OCI-LY7 (cell line): Measurements from ENCODE around the gene PODXL2.

Experiments
- CTCF ChIP-seq: fragments of 200-600 bp; sonication (generic); conservative IDR thresholded peaks from 2 replicates; pipeline ENCODE4 v1.5.1; 2014; ENCODE audit warnings: mild to moderate bottlenecking, antibody characterized with exemption, low read length, moderate library complexity, mixed read lengths
- EZH2phosphoT487 ChIP-seq: fragments of 200-600 bp; sonication (generic); IDR thresholded peaks from 2 replicates; pipeline ENCODE4 v1.6.1; 2018; ENCODE audit warnings: low read depth, borderline replicate concordance, mild to moderate bottlenecking, mixed run types, antibody characterized with exemption, low read length, moderate library complexity, mixed read lengths

- no peak for TF ChIP-seq CTCF
- TF ChIP-seq EZH2phosphoT487 = no peak
Measured at GRCh38 chr3:127616836-127617605, 12.0 kb upstream of the PODXL2 start.
